ENCODE results near the gene GJB2.

The GJB2 gene

GRCh38 chr13:20141238-20142022 is 51.3 kb downstream of the GJB2 start:
- in situ Hi-C loops (cut with HindIII; ENCODE audit: low pct_ligation_motif_present, low sequenced_read_pairs): no loop called here
- Histone ChIP-seq H3K4me3 (ENCODE audit: low read depth, low read length) (no peak overlapping the region), H3K36me3 (replicated peaks) (no peaks in the 10 kb centered on the region), H3K27me3 (replicated peaks) (peaks cover 38% of the 10 kb centered on the region), H3K27ac (no peak overlapping the region)
- TF ChIP-seq CTCF (IDR thresholded peaks at IDR 0.05; ENCODE audit: low read depth, low read length, missing control alignments): no peak
- no peak for DNase-seq

GRCh38 chr13:20140487-20140886 is 52.3 kb downstream of the GJB2 start:
- DNase-seq: no peak
- in situ Hi-C loops (cut with HindIII; ENCODE audit: low pct_ligation_motif_present, low sequenced_read_pairs): no loop called here
- H3K36me3 ChIP-seq (replicated peaks): no peaks in the 10 kb centered on the region
- H3K4me3 ChIP-seq (ENCODE audit: low read depth, low read length): no peak overlapping the region
- no peak for TF ChIP-seq CTCF (IDR thresholded peaks at IDR 0.05; ENCODE audit: low read depth, low read length, missing control alignments)
- H3K27me3 ChIP-seq (replicated peaks): peaks cover 36% of the 10 kb centered on the region
- no peak overlapping the region for H3K27ac ChIP-seq

DNA sequence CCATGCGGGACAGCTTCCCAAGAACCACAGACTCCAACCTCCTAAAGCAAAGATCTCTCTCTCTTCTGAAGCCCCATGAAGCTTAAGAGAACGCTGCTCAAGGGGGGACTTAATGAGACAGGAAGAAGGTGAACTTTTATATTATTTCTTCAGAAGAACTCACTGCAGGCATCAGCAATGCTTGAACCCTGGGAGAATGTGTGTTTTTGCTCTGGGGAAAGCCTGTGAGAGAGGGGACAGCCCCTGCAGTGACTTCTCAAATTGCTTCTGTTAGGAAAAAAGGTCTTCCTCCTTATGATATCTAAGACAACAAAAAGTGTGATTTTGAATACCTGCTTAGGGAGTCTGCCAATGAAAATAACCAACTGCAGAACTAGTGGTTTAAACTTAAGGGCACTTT is 54.9 kb downstream of the GJB2 start:
- Histone ChIP-seq H3K4me3 (ENCODE audit: low read depth, low read length) (no peak overlapping the region), H3K36me3 (replicated peaks) (no peaks in the 10 kb centered on the region), H3K27ac (no peak overlapping the region), H3K27me3 (replicated peaks) (peaks cover 30% of the 10 kb centered on the region)
- no peak for TF ChIP-seq CTCF (IDR thresholded peaks at IDR 0.05; ENCODE audit: low read depth, low read length, missing control alignments)
- in situ Hi-C loops (cut with HindIII; ENCODE audit: low pct_ligation_motif_present, low sequenced_read_pairs): no loop called here
- DNase-seq: no peak

All from brain microvascular endothelial cell (primary cell).